ENCODE measurements around the gene C15orf39. TPM values are rescaled to one million over a fixed set of nuclear protein-coding genes. Genes with fewer than 3 reads are reported as not detected.

C15orf39 gene
- total and polyA plus RNA-seq, 2 experiments from 2014 or later, result 13.4 to 54.1 TPM

DNA sequence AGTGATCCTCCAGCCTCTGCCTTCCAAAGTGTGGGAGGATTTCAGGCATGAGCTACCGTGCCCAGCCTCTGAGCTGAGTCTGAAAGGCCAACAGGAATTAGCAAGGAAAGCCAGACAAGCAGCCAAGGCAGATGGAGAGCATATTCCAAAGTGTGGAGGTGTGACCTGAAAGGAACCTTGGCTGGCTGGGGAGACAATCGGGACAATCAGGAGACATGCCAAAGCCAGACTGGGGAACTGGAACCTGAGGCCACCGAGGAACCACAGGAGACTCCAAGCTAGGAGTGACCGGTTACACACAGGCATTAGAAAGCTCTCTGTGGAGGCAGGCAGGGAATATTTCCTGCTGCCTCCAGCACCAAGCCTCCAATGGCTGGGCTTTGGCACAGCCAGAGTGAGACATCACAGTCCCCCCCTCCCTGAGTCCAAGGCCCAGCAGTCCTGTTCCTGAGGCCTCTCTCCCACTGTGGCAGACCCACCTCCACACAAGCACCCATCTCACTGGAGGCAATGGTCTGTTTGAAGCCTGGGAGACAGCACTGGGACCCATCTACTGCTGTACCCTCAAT is 4.5 kb upstream of the C15orf39 start (continued):
- TF ChIP-seq, protein P1, sequence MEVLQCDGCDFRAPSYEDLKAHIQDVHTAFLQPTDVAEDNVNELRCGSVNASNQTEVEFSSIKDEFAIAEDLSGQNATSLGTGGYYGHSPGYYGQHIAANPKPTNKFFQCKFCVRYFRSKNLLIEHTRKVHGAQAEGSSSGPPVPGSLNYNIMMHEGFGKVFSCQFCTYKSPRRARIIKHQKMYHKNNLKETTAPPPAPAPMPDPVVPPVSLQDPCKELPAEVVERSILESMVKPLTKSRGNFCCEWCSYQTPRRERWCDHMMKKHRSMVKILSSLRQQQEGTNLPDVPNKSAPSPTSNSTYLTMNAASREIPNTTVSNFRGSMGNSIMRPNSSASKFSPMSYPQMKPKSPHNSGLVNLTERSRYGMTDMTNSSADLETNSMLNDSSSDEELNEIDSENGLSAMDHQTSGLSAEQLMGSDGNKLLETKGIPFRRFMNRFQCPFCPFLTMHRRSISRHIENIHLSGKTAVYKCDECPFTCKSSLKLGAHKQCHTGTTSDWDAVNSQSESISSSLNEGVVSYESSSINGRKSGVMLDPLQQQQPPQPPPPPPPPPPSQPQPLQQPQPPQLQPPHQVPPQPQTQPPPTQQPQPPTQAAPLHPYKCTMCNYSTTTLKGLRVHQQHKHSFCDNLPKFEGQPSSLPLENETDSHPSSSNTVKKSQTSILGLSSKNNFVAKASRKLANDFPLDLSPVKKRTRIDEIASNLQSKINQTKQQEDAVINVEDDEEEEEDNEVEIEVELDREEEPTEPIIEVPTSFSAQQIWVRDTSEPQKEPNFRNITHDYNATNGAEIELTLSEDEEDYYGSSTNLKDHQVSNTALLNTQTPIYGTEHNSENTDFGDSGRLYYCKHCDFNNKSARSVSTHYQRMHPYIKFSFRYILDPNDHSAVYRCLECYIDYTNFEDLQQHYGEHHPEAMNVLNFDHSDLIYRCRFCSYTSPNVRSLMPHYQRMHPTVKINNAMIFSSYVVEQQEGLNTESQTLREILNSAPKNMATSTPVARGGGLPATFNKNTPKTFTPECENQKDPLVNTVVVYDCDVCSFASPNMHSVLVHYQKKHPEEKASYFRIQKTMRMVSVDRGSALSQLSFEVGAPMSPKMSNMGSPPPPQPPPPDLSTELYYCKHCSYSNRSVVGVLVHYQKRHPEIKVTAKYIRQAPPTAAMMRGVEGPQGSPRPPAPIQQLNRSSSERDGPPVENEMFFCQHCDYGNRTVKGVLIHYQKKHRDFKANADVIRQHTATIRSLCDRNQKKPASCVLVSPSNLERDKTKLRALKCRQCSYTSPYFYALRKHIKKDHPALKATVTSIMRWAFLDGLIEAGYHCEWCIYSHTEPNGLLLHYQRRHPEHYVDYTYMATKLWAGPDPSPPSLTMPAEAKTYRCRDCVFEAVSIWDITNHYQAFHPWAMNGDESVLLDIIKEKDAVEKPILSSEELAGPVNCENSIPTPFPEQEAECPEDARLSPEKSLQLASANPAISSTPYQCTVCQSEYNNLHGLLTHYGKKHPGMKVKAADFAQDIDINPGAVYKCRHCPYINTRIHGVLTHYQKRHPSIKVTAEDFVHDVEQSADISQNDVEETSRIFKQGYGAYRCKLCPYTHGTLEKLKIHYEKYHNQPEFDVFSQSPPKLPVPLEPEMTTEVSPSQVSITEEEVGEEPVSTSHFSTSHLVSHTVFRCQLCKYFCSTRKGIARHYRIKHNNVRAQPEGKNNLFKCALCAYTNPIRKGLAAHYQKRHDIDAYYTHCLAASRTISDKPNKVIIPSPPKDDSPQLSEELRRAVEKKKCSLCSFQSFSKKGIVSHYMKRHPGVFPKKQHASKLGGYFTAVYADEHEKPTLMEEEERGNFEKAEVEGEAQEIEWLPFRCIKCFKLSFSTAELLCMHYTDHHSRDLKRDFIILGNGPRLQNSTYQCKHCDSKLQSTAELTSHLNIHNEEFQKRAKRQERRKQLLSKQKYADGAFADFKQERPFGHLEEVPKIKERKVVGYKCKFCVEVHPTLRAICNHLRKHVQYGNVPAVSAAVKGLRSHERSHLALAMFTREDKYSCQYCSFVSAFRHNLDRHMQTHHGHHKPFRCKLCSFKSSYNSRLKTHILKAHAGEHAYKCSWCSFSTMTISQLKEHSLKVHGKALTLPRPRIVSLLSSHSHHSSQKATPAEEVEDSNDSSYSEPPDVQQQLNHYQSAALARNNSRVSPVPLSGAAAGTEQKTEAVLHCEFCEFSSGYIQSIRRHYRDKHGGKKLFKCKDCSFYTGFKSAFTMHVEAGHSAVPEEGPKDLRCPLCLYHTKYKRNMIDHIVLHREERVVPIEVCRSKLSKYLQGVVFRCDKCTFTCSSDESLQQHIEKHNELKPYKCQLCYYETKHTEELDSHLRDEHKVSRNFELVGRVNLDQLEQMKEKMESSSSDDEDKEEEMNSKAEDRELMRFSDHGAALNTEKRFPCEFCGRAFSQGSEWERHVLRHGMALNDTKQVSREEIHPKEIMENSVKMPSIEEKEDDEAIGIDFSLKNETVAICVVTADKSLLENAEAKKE (CRISPR knock-in tag; IDR thresholded peaks at IDR 0.05), result no peak

GRCh38 chr15:75198560-75199356 is 2.9 kb upstream of the C15orf39 start:
- Histone ChIP-seq H4K20me1 (replicated peaks; ENCODE audit: insufficient read depth) (peaks cover 8% of the 10 kb centered on the region; the same call in 1 of the 2 replicates), H3K27ac (ENCODE audit: low read depth) (no peak overlapping the region), H3K4me1 (ENCODE audit: insufficient read depth) (peaks cover 48% of the 10 kb centered on the region), H3F3A (replicated peaks; ENCODE audit: low read depth) (peaks cover 15% of the 10 kb centered on the region), H3K4me2 (0 out of 2 replicates have a peak overlapping the region, but pooled peaks have one; percentile 17), H3K9me2 (ENCODE audit: insufficient read depth) (no peaks in the 10 kb centered on the region), H3K36me3 (ENCODE audit: insufficient read depth) (no peaks in the 10 kb centered on the region), H2AFZ (no peak overlapping the region), H3K27me3 (ENCODE audit: insufficient read depth) (no peaks in the 10 kb centered on the region), H3K79me2 (replicated peaks; ENCODE audit: insufficient read depth) (peaks cover 16% of the 10 kb centered on the region), H3K4me3 (no peak overlapping the region)
- peaks cover 55% of the 10 kb centered on the region for H3K4me1 Mint-ChIP-seq
- DNase-seq (ENCODE audit: low spot score), result peak; percentile 61
- no peaks in the 10 kb centered on the region for H3K36me3 Mint-ChIP-seq (ENCODE audit: low read depth)
- ATAC-seq, result no peak
- no peaks in the 10 kb centered on the region for H3K9me3 Mint-ChIP-seq
- TF ChIP-seq POLR2AphosphoS5 (IDR thresholded peaks at IDR 0.05; ENCODE audit: low read depth) (0 out of 2 replicates have a peak, but pooled peaks have one; percentile 29), EZH2 (IDR thresholded peaks at IDR 0.05; ENCODE audit: low read depth, unreplicated experiment) (no peak)
- peaks cover 15% of the 10 kb centered on the region for H3K27me3 Mint-ChIP-seq (ENCODE audit: insufficient read depth, low read depth, poor library complexity)
- H3K27ac Mint-ChIP-seq, result no peak overlapping the region; the same call in 1 of the 2 replicates
- no peak overlapping the region for H3K4me3 Mint-ChIP-seq

All from GM23338 (cell line).